H9 (cell line): ENCODE results near the gene STX16. TPM values are rescaled to one million over a fixed set of nuclear protein-coding genes. Genes with fewer than 3 reads are reported as not detected.

Experiments
- DNase-seq: peaks from one replicate; pipeline ENCODE4 v3.0.0-alpha.2; 2017
- H2AFZ ChIP-seq: one replicate; pipeline ENCODE4 v1.6.1; 2013; ENCODE audit warnings: mild to moderate bottlenecking, low read length, control low read depth, moderate library complexity
- H2AK5ac ChIP-seq: 2 replicates; pipeline ENCODE4 v1.6.1; 2013; ENCODE audit warnings: low read length, control low read depth, mixed read lengths; ENCODE audit not compliant: insufficient read length
- H2BK120ac ChIP-seq: one replicate; pipeline ENCODE4 v1.6.1; 2013; ENCODE audit warnings: low read depth, mild to moderate bottlenecking, low read length, control low read depth, inconsistent platforms; ENCODE audit not compliant: poor library complexity, severe bottlenecking
- H2BK12ac ChIP-seq: 2 replicates; pipeline ENCODE4 v1.6.1; 2013; ENCODE audit warnings: low read length, control low read depth, mixed read lengths, low read depth; ENCODE audit not compliant: insufficient read length
- H2BK15ac ChIP-seq: 2 replicates; pipeline ENCODE4 v1.6.1; 2013; ENCODE audit warnings: low read depth, low read length, control low read depth
- H2BK20ac ChIP-seq: one replicate; pipeline ENCODE4 v1.6.1; 2013; ENCODE audit warnings: low read depth, mild to moderate bottlenecking, low read length, control low read depth, inconsistent platforms; ENCODE audit not compliant: poor library complexity, severe bottlenecking
- H2BK5ac ChIP-seq: 2 replicates; pipeline ENCODE4 v1.6.1; 2013; ENCODE audit warnings: low read length, control low read depth, mixed read lengths; ENCODE audit not compliant: insufficient read length
- H3K14ac ChIP-seq: 2 replicates; pipeline ENCODE4 v1.6.1; 2013; ENCODE audit warnings: low read length, control low read depth; ENCODE audit not compliant: insufficient read depth
- H3K18ac ChIP-seq: 2 replicates; pipeline ENCODE4 v1.6.1; 2013; ENCODE audit warnings: low read depth, mild to moderate bottlenecking, mixed read lengths, low read length, control low read depth; ENCODE audit not compliant: insufficient read length
- H3K23ac ChIP-seq: 2 replicates; pipeline ENCODE4 v1.6.1; 2013; ENCODE audit warnings: low read length, control low read depth, mixed read lengths, low read depth; ENCODE audit not compliant: insufficient read length
- H3K23me2 ChIP-seq: 2 replicates; pipeline ENCODE4 v1.6.1; 2013; ENCODE audit warnings: low read depth, mild to moderate bottlenecking, mixed read lengths, low read length, control low read depth; ENCODE audit not compliant: insufficient read length, poor library complexity, severe bottlenecking
- H3K27ac ChIP-seq: 2 replicates; pipeline ENCODE4 v1.5.1; 2013; ENCODE audit warnings: low read length, control low read depth, mixed read lengths, low read depth; ENCODE audit not compliant: insufficient read length
- H3K27me3 ChIP-seq: 2 replicates; pipeline ENCODE4 v1.6.1; 2013; ENCODE audit warnings: low read length, control low read depth, inconsistent platforms; ENCODE audit not compliant: insufficient read depth
- H3K4ac ChIP-seq: 2 replicates; pipeline ENCODE4 v1.6.1; 2013; ENCODE audit warnings: low read depth, mild to moderate bottlenecking, control low read depth, inconsistent platforms, low read length, moderate library complexity
- H3K4me1 ChIP-seq: 2 replicates; pipeline ENCODE4 v1.6.1; 2013; ENCODE audit warnings: low read length, control low read depth, inconsistent platforms; ENCODE audit not compliant: insufficient read depth
- H3K4me2 ChIP-seq: 2 replicates; pipeline ENCODE4 v1.6.1; 2013; ENCODE audit warnings: low read length, control low read depth, mixed read lengths; ENCODE audit not compliant: insufficient read length, insufficient read depth
- H3K56ac ChIP-seq: 2 replicates; pipeline ENCODE4 v1.6.1; 2013; ENCODE audit warnings: low read depth, mild to moderate bottlenecking, mixed read lengths, low read length, control low read depth; ENCODE audit not compliant: insufficient read length
- H3K79me1 ChIP-seq: 2 replicates; pipeline ENCODE4 v1.6.1; 2013; ENCODE audit warnings: low read depth, mild to moderate bottlenecking, moderate library complexity, low read length, control low read depth, inconsistent platforms; ENCODE audit not compliant: insufficient read depth, poor library complexity, severe bottlenecking
- H3K79me2 ChIP-seq: 2 replicates; pipeline ENCODE4 v1.6.1; 2013; ENCODE audit warnings: low read length, control low read depth, inconsistent platforms; ENCODE audit not compliant: insufficient read depth
- H3K9ac ChIP-seq: 2 replicates; pipeline ENCODE4 v1.6.1; 2013; ENCODE audit warnings: low read length, control low read depth, mixed read lengths; ENCODE audit not compliant: insufficient read length; ENCODE audit errors: extremely low read depth
- H3K9me3 ChIP-seq: one replicate; pipeline ENCODE4 v1.6.1; 2013; ENCODE audit warnings: low read depth, low read length, inconsistent platforms; ENCODE audit not compliant: control insufficient read depth
- H3T11ph ChIP-seq: one replicate; pipeline ENCODE4 v1.6.1; 2013; ENCODE audit warnings: mild to moderate bottlenecking, low read length, control low read depth, inconsistent platforms
- H4K20me1 ChIP-seq: one replicate; pipeline ENCODE4 v1.6.1; 2013; ENCODE audit not compliant: control insufficient read depth, insufficient read length, insufficient read depth
- H4K5ac ChIP-seq: 2 replicates; pipeline ENCODE4 v1.6.1; 2013; ENCODE audit warnings: low read depth, mild to moderate bottlenecking, mixed read lengths, low read length, control low read depth; ENCODE audit not compliant: insufficient read length
- H4K8ac ChIP-seq: replicated peaks from 2 replicates; pipeline ENCODE4 v1.6.1; 2013; ENCODE audit warnings: low read length, control low read depth, mixed read lengths, low read depth; ENCODE audit not compliant: insufficient read length
- H4K91ac ChIP-seq: 2 replicates; pipeline ENCODE4 v1.6.1; 2013; ENCODE audit warnings: low read depth, mild to moderate bottlenecking, moderate library complexity, mixed read lengths, low read length, control low read depth; ENCODE audit not compliant: insufficient read length
- H3K27ac Mint-ChIP-seq, 3 experiments: 2 replicates in 2 of 3; 3 replicates in 1 of 3; pipeline ENCODE4 v1.8.0; 2020 to 2021; ENCODE audit warnings: mixed read lengths in 3 of 3, mild to moderate bottlenecking in 1 of 3, moderate library complexity in 1 of 3
- H3K27me3 Mint-ChIP-seq: 2 replicates; pipeline ENCODE4 v1.8.0; 2021; ENCODE audit warnings: low read depth, mild to moderate bottlenecking, moderate library complexity, mixed read lengths
- H3K36me3 Mint-ChIP-seq, 3 experiments: 2 replicates in 2 of 3; 3 replicates in 1 of 3; pipeline ENCODE4 v1.8.0; 2020 to 2021; ENCODE audit warnings: low read depth in 3 of 3, mixed read lengths in 3 of 3; ENCODE audit not compliant: insufficient read depth in 1 of 3
- H3K4me1 Mint-ChIP-seq, 2 experiments: 2 replicates each; pipeline ENCODE4 v1.8.0; 2020; ENCODE audit warnings: mixed read lengths in 2 of 2
- H3K4me3 Mint-ChIP-seq, 2 experiments: 2 replicates in 1 of 2; 3 replicates in 1 of 2; pipeline ENCODE4 v1.8.0; 2020 to 2021; ENCODE audit warnings: mild to moderate bottlenecking in 2 of 2, mixed read lengths in 2 of 2, moderate library complexity in 1 of 2
- H3K9me3 Mint-ChIP-seq, 2 experiments: 2 replicates in 1 of 2; 3 replicates in 1 of 2; pipeline ENCODE4 v1.8.0; 2020; ENCODE audit warnings: mild to moderate bottlenecking in 2 of 2, mixed read lengths in 2 of 2, moderate library complexity in 1 of 2
- CTCF ChIP-seq: fragments of 200-600 bp; sonication (generic); conservative IDR thresholded peaks from 3 replicates; pipeline ENCODE4 v1.8.0; 2021; ENCODE audit warnings: antibody characterized with exemption, mild to moderate bottlenecking
- WGBS: extraction: QIAGEN DNeasy Blood & Tissue Kit; methylation state at CpG from one replicate; pipeline ENCODE4 v1.1.7; 2013; ENCODE audit warnings: missing lambda C conversion rate, low lambda C conversion rate, mixed read lengths; ENCODE audit not compliant: insufficient read length; ENCODE audit errors: extremely low coverage; 5-methylcytosine and 5-hydroxymethylcytosine counted together
- total RNA-seq: library from RNA; stranded (reverse); gene quantifications from 2 replicates; pipeline ENCODE4 v1.2.1, GENCODE V29; 2021

STX16 gene
- total RNA-seq, 1 experiment from 2014 or later: 87.8 TPM

GRCh38 chr20:58677079-58677604 lies 26.1 kb downstream of the STX16 start:
- no peak for TF ChIP-seq CTCF
- H3K23ac ChIP-seq: no peak overlapping the region
- no peak overlapping the region for H2AFZ ChIP-seq
- peaks cover 39 to 79% (median 66%) of the 10 kb centered on the region in 3 experiments for H3K36me3 Mint-ChIP-seq
- WGBS: no CpG with 5 or more reads among the region's 5 CpGs
- no peak overlapping the region for H3K4me2 ChIP-seq
- no peak overlapping the region for H2BK20ac ChIP-seq
- H3K79me1 ChIP-seq: no peaks in the 10 kb centered on the region
- no peak overlapping the region for H4K91ac ChIP-seq
- DNase-seq: no peak
- H3K79me2 ChIP-seq: no peaks in the 10 kb centered on the region
- H4K8ac ChIP-seq: no peak overlapping the region
- H2BK15ac ChIP-seq: no peak overlapping the region
- no peak overlapping the region for H3K18ac ChIP-seq
- no peaks in the 10 kb centered on the region for H3K27me3 ChIP-seq
- no peaks in the 10 kb centered on the region for H3K23me2 ChIP-seq
- no peak overlapping the region for H3K14ac ChIP-seq
- H2BK12ac ChIP-seq: no peak overlapping the region
- no peaks in the 10 kb centered on the region for H4K20me1 ChIP-seq
- H3K4me1 Mint-ChIP-seq: peaks cover 30 to 33% of the 10 kb centered on the region in 2 experiments
- no peak overlapping the region for H2BK5ac ChIP-seq
- no peak overlapping the region for H2AK5ac ChIP-seq
- H2BK120ac ChIP-seq: no peak overlapping the region
- no peak overlapping the region for H3K4ac ChIP-seq
- no peak overlapping the region for H3K4me3 Mint-ChIP-seq
- no peaks in the 10 kb centered on the region for H3K9me3 Mint-ChIP-seq
- H4K5ac ChIP-seq: no peak overlapping the region
- no peaks in the 10 kb centered on the region; the same call in 1 of the 2 replicates for H3K4me1 ChIP-seq
- H3K56ac ChIP-seq: no peak overlapping the region
- no peak overlapping the region for H3T11ph ChIP-seq
- no peaks in the 10 kb centered on the region; the same call in 1 of the 2 replicates for H3K27me3 Mint-ChIP-seq
- no peak overlapping the region for H3K9ac ChIP-seq
- H3K27ac ChIP-seq: no peak overlapping the region
- no peaks in the 10 kb centered on the region for H3K9me3 ChIP-seq
- 0 out of 7 replicates have a peak overlapping the region, but pooled peaks of 1 of the 3 experiments have one; percentile 36 for H3K27ac Mint-ChIP-seq
